Raji (cell line): ENCODE data around the gene TMEM117.

Experiments
- POLR2A ChIP-seq: IDR thresholded peaks from 2 replicates; pipeline ENCODE4 v1.6.1; 2011; ENCODE audit warnings: low read depth, low read length, control low read depth; ENCODE audit not compliant: insufficient read depth

TMEM117 gene

GRCh38 chr12:43912859-43913258, 77.0 kb downstream of the TMEM117 start:
- no peak for TF ChIP-seq POLR2A

GRCh38 chr12:43914391-43914790, 78.5 kb downstream of the TMEM117 start:
- no peak for TF ChIP-seq POLR2A

GRCh38 chr12:43914923-43915468, 79.1 kb downstream of the TMEM117 start:
- no peak for TF ChIP-seq POLR2A

GRCh38 chr12:43917896-43918295, 82.0 kb downstream of the TMEM117 start:
- TF ChIP-seq POLR2A: no peak

- TF ChIP-seq POLR2A: no peak
Measured at GRCh38 chr12:43921666-43922337, 85.9 kb downstream of the TMEM117 start.

- TF ChIP-seq POLR2A: no peak
Measured at GRCh38 chr12:43930032-43930431, 94.2 kb downstream of the TMEM117 start.

GRCh38 chr12:43931187-43931586, 95.3 kb downstream of the TMEM117 start:
- no peak for TF ChIP-seq POLR2A

GRCh38 chr12:43935581-43935980, 99.7 kb downstream of the TMEM117 start:
- TF ChIP-seq POLR2A: no peak

- TF ChIP-seq POLR2A: no peak
Measured at GRCh38 chr12:43937947-43938346, 102.1 kb downstream of the TMEM117 start.

GRCh38 chr12:43942379-43942778, 106.5 kb downstream of the TMEM117 start:
- TF ChIP-seq POLR2A: no peak

GRCh38 chr12:43945983-43946382, 110.1 kb downstream of the TMEM117 start:
- no peak for TF ChIP-seq POLR2A

- TF ChIP-seq POLR2A: no peak
Measured at GRCh38 chr12:43951286-43951685, 115.4 kb downstream of the TMEM117 start.

GRCh38 chr12:43957732-43958372, 122.0 kb downstream of the TMEM117 start:
- TF ChIP-seq POLR2A: no peak

GRCh38 chr12:43964033-43964432, 128.2 kb downstream of the TMEM117 start:
- no peak for TF ChIP-seq POLR2A

- TF ChIP-seq POLR2A: no peak
Measured at GRCh38 chr12:43964961-43965360, 129.1 kb downstream of the TMEM117 start.

- no peak for TF ChIP-seq POLR2A
Measured at GRCh38 chr12:43965899-43966298, 130.0 kb downstream of the TMEM117 start.
